GM21526 (cell line): ENCODE results near the gene RNF123.
"Not testable (repeated sequence)": the region's sequence is repeated elsewhere in the genome, so short reads cannot be mapped to it uniquely, and the experiment has no call there.

Experiments used
- ATAC-seq: cut with Tn5 transposase; IDR thresholded peaks from one replicate; pipeline ENCODE4 v1.9.1; 2021; ENCODE audit warnings: moderate library complexity; ENCODE audit not compliant: unreplicated experiment, low FRiP score

RNF123 gene

DNA sequence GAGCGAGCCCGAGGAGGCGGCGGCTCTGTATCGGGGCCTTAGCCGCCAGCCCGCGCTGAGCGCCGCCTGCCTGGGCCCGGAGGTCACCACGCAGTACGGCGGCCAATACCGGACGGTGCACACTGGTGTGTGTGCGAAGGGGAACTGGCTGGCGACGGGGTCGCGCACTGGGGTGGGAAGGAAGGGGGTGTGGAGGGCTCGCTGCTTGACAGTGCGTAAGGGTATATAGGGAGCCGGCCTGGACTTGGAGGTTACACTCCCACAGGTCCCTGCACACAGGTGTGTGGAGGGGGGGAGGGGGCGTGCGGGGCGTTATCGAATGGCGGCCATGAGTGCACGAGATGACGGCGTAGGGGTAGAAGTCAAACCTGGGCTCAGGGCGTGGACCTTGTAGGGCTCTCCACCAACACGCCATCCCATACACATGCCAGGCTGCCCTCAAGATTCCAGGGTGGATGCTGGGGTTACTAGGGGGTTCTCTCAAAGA is 14.8 kb upstream of the RNF123 start:
- ATAC-seq = peak; percentile 31

DNA sequence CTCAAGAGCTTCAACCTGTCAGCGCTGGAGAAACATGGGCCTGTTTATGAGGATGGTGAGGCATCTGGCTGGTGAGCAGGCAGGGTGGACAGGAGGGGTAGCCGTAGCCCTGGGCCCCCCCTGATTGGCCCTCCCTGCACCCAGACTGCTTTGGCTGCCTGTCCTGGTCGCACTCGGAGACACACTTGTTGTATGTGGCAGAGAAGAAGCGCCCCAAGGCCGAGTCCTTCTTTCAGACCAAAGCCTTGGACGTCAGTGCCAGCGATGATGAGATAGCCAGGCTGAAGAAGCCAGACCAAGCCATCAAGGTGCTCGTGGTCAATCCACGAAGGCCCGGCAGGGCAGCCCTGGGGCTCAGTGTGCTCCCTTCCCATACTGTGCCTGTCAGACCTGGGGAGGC is 13.4 kb upstream of the RNF123 start:
- no peak for ATAC-seq

- ATAC-seq = no peak
Measured at GRCh38 chr3:49680493-49681231, 8.7 kb upstream of the RNF123 start.

- no peak for ATAC-seq
Measured at GRCh38 chr3:49681232-49681522, 8.2 kb upstream of the RNF123 start.

GRCh38 chr3:49681543-49681942 is 7.8 kb upstream of the RNF123 start:
- no peak for ATAC-seq

DNA sequence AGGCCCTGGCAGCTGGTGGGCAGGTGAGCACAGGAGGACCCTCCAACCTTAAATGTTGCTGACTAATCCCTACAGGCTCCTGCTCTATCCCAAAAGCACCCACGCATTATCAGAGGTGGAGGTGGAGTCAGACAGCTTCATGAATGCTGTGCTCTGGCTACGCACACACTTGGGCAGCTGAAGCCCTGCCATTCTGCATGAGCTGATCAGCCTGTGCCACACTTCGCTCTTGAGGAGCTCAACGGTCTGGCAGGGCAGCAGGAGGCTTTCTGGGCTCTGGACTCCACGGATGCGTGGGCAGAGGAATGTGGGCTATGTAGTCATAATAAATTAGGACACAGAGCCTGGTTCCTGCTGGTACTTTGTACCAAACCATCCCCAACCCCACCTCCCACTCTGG is 6.2 kb upstream of the RNF123 start:
- no peak for ATAC-seq

GRCh38 chr3:49684453-49684852 is 4.9 kb upstream of the RNF123 start:
- not testable (repeated sequence) for ATAC-seq

DNA sequence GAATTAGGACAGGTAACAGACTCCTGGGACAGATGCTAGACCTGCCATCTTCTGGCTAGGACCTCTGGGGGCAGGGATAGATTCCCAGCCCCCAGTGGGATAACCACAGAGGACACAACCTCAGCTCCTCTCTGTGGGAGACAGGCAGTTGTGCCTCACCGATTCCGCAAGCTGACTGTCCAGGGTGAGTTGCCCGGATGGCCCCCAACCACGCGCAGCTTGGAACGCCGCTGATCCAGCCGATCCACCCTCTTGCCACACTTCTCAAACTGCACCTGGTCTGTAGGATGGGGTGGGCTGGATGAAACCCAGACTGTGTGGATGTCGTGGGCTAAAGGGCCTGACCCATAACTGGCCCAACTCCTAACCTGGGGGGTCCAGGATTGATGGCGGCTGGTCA is 4.3 kb upstream of the RNF123 start:
- ATAC-seq = not testable (repeated sequence)

DNA sequence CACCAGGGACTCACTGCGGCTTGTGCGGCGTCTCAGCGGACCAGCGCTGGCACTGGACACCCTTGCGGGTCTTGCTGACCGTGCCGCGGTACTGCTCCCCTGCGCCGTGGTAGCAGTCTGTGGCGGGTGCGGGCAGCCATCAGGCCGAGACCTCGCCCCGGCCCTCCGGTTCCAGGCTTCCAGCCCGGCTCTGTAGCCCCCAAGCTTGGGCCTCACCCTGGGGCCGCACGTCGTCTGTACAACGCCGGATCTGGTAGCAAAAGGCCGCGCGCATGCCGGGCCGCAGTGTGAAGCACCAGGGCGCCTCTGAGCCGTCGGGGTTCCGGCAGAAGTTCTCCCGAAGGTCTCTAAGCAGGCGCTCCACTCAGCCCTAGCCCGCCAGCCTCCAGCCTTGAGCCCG is 3.5 kb upstream of the RNF123 start:
- ATAC-seq = not testable (repeated sequence)

- ATAC-seq = not testable (repeated sequence)
Measured at GRCh38 chr3:49686346-49686745, 3.0 kb upstream of the RNF123 start.

DNA sequence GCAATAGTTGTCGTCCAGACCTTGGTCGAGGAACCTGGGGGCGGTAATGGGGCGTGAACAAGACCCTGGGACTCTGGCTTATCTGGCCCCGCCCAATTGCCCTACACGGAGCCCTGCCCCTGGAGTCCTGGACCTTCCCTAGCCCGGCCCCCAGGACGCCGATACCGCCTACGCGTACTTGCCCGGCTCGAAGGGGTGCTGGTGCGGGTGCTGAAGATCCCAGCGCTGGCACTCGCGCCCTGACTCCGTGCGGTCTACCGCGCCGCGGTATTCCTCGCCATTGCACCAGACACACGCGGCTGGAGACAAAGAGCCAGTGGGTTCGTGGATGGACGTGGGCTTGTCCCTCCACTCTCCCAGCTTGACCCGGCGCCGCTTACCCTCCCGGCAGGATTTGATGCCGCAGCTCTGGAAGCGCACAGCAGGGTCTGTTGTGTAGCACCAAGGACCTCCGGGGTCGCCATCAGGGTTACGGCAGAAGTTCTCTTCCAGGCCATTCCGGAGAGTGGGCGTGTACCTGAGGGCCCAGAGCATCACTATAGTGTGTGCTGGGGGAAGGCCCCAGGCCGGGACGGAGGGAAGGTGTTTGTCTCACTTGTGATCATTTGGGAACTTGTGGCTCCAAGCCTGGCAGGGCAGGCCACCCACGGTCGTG is 2.5 kb upstream of the RNF123 start:
- not testable (repeated sequence) for ATAC-seq

DNA sequence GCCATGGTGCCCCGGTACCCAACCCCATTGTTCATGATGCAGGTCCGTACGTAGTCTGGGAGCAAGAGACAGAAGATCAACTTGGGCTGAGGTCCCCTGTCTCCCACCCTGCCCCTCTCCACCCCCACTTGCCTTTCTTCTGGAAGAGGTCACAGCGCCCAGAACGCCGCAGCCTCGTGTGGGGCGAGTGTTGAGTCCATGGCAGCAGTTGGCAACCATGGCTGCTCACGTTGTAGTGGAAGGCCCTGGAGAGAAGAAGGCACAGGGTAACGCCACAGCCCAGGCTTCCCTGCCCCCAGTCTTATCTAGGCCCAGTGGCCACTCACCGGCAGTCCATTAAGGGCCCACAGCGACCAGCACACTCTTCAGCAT is 1.9 kb upstream of the RNF123 start:
- not testable (repeated sequence) for ATAC-seq

GRCh38 chr3:49688338-49689045 is 865 bp upstream of the RNF123 start:
- not testable (repeated sequence) for ATAC-seq

DNA sequence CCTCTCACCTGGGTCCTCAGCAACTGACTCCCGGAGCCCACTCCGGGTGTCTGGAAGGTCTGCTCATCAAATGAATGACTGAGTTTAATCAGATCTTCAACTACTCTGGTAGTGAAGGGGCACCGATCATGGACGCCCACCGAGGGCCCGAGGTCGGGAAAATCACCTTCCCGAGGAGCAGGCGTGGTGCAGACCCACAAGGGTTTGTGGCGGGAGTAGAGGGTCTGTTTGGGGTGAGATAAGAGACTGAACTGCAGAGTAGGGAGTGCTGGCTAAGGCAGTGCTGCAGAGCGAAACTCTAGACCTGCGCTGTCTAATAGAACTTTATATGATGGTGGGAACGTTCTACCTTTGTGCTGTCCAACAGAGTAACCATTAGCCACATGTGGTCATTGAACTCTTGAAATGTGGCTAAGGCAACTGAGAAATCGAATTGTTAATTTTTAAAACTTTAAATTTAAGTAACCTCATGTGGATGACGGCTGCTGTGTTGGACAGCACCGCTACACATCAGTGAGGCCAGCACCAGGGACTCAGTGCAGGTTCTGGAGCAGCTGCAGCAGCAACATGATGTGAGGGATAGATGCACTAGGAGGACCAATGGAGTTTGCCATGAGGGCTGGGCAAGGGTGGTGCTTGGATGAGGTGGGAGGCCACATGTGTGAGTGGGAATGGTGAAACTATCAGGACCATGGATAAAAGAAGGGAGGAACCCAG is 709 bp downstream of the RNF123 start:
- ATAC-seq = not testable (repeated sequence)

DNA sequence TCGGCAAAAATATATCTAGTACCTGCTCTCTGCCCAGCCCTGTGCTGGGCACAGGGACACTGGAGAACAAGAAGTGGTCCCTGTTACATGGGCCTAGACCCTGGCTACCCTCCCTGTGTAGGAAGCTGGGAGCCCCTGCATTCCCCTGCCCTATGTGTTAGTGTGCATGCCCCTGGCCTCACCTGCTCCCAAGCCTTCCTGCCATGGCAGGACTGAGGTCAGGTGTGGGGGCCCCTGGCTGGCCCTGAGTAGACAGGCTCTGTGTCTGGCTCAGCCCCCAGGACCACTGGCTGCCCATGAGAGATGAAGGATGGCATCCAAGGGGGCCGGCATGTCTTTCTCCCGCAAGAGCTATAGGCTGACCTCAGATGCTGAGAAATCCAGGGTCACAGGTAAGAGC is 1.5 kb downstream of the RNF123 start:
- not testable (repeated sequence) for ATAC-seq

DNA sequence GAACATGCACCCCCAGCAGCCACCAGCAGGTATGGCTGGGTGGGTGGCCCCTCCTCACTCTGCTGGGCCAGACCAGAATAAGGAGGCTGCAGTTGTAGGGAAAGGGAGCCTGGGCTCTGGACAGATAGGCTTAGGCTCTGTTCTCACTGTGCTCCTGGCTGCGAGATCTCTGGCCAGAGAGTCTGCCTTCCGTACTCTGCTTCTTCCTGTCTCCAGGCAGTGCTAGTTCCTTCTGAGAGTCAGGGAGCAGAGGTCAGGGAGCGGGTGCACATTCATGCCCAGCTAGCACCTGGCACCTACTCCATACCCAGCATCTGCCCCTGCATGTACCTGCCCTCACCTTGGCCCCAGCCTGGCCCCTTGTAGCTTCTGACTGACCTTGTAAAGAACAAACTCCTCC is 2.1 kb downstream of the RNF123 start:
- not testable (repeated sequence) for ATAC-seq

DNA sequence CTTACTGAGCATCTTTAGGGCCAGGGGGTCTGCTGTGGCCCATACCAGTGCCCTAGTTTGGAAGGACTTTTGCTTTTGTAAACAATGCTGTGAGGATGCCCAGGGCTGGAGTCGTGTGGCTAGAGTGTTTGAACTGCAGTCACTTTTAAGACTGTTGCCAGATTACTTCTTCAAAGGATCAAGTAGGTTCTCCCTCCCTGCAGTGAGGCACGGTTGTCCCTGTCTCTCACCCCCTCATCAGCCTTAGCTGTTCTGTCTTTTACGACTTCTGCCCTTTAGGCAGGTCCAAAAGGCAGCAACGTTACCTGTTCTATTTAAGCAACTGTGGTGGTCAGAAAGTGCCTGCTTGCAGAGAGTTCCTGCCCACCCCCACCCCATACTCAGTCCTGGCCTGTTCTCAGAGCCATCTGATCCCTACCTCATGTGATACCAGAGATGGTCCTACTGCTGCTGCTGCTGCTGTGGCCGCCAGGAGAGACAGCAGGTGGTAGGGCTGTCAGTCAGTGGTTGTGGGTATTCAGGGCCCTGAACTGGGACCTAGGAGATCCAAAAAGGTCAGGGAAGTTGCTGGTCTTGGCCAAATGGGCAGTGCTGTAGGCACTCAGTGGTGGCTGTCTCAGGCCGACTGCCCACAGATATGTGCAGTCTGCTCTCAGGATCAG is 5.2 kb downstream of the RNF123 start:
- ATAC-seq = not testable (repeated sequence)

GRCh38 chr3:49695350-49696015 is 6.1 kb downstream of the RNF123 start:
- not testable (repeated sequence) for ATAC-seq

DNA sequence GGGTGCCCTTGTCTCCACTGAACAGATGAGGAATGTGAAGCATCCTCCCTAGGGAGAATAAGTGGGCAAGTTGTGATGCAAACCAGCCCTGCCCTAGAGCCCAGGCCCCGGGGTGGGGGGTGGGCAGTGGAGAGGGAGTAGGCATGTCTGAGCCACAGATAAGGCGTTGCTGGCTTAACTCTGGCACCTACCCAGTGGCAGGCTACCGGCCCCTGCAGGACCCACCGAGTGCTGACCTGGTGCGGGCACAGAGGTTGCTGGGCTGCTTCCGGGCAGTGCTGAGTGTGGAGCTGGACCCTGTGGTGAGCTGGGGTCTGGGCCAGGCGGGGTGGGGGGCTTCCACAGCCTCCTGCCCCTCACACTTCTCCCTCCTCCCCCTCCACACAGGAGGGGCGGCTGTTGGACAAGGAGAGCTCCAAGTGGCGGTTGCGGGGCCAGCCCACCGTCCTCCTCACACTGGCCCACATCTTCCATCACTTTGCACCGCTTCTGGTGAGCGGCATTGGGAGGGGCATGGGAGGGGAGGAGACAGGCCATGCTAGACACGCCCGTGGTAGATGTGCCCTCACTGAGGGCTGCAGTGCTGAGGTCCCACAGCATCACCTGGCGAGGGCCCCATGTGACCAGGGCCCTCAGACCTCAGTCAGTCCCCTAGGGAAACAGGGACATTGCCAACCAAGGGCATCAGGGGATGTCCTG is 10.1 kb downstream of the RNF123 start:
- ATAC-seq = no peak
